A549 (cell line): ENCODE measurements around the gene CUEDC2.

Experiments
- BHLHE40 ChIP-seq: IDR thresholded peaks from 2 replicates; pipeline ENCODE4 v1.6.1; 2012; ENCODE audit warnings: low read depth, low read length, inconsistent platforms
- CHD4 ChIP-seq: fragments of 200-600 bp; sonication (generic); IDR thresholded peaks from 2 replicates; pipeline ENCODE4 v1.6.1; 2016; ENCODE audit warnings: antibody characterized with exemption, mild to moderate bottlenecking, borderline replicate concordance
- EHMT2 ChIP-seq: fragments of 200-600 bp; sonication (generic); IDR thresholded peaks from 2 replicates; pipeline ENCODE4 v1.6.1; 2016; ENCODE audit warnings: antibody characterized with exemption, low read depth, mild to moderate bottlenecking, moderate library complexity
- ESRRA ChIP-seq: fragments of 150-350 bp; IDR thresholded peaks from 2 replicates; pipeline ENCODE4 v1.6.1; 2014; ENCODE audit warnings: mild to moderate bottlenecking, low read length, borderline replicate concordance
- FOSB ChIP-seq: fragments of 250-450 bp; sonication (Bioruptor Pico); IDR thresholded peaks from 2 replicates; pipeline ENCODE4 v1.5.0; 2020; ENCODE audit warnings: mild to moderate bottlenecking, moderate library complexity
- HDAC2 ChIP-seq: fragments of 200-600 bp; sonication (generic); IDR thresholded peaks from 2 replicates; pipeline ENCODE4 v1.6.1; 2016
- HOXA7 ChIP-seq: fragments of 250-450 bp; sonication (Bioruptor Pico); IDR thresholded peaks from 2 replicates; pipeline ENCODE4 v1.5.0; 2020; ENCODE audit warnings: mild to moderate bottlenecking, moderate library complexity
- NR3C1 ChIP-seq: fragments of >200 bp; sonication (Bioruptor Twin); formaldehyde crosslinking; IDR thresholded peaks from 3 replicates; pipeline ENCODE4 v1.6.1; 2017
- POLR2A ChIP-seq: IDR thresholded peaks from 2 replicates; pipeline ENCODE4 v1.6.1; 2012; ENCODE audit warnings: mild to moderate bottlenecking, low read length
- RNF2 ChIP-seq: fragments of 200-600 bp; sonication (generic); IDR thresholded peaks from 2 replicates; pipeline ENCODE4 v1.6.1; 2016; ENCODE audit warnings: low read depth, mild to moderate bottlenecking, antibody characterized with exemption, moderate library complexity, borderline replicate concordance
- SREBF2 ChIP-seq: fragments of 450-650 bp; IDR thresholded peaks from 2 replicates; pipeline ENCODE4 v1.6.1; 2014; ENCODE audit warnings: mild to moderate bottlenecking, moderate library complexity
- ZFP36 ChIP-seq: fragments of 450-650 bp; IDR thresholded peaks from 2 replicates; pipeline ENCODE4 v1.6.1; 2014; ENCODE audit warnings: borderline replicate concordance; ENCODE audit not compliant: partially characterized antibody
- TF ChIP-seq, protein P1 (sequence below): fragments of >200 bp; sonication (Bioruptor Twin); formaldehyde crosslinking; IDR thresholded peaks from 3 replicates; pipeline ENCODE4 v1.5.1; 2016
- TF ChIP-seq, protein P2 (sequence below): fragments of 200-600 bp; sonication (generic); IDR thresholded peaks from 2 replicates; pipeline ENCODE4 v1.6.1; 2016; ENCODE audit warnings: antibody characterized with exemption, mild to moderate bottlenecking, moderate library complexity

DNA sequence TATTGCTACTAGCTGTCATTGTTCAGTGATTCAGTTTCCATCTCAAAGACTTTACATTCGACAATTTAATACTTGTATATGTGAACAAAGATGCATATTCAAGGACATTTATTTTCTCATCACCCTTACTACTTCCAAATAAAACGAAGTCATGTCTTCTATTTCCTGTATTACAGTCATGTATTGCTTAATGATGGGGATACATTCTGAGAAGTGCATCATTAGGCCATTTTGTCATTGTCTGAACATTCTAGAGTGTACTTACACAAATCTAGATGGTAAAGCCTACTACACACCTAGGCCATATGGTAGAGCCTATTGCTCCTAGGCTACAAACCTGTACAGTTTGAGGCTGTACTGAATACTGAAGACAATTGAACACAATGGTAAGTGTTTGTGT lies 12.5 kb upstream of the CUEDC2 start:
- TF ChIP-seq, protein P1, sequence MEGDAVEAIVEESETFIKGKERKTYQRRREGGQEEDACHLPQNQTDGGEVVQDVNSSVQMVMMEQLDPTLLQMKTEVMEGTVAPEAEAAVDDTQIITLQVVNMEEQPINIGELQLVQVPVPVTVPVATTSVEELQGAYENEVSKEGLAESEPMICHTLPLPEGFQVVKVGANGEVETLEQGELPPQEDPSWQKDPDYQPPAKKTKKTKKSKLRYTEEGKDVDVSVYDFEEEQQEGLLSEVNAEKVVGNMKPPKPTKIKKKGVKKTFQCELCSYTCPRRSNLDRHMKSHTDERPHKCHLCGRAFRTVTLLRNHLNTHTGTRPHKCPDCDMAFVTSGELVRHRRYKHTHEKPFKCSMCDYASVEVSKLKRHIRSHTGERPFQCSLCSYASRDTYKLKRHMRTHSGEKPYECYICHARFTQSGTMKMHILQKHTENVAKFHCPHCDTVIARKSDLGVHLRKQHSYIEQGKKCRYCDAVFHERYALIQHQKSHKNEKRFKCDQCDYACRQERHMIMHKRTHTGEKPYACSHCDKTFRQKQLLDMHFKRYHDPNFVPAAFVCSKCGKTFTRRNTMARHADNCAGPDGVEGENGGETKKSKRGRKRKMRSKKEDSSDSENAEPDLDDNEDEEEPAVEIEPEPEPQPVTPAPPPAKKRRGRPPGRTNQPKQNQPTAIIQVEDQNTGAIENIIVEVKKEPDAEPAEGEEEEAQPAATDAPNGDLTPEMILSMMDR, result no peak
- no peak for TF ChIP-seq HOXA7 (CRISPR knock-in tag)
- no peak for TF ChIP-seq SREBF2
- no peak for TF ChIP-seq ESRRA
- no peak for TF ChIP-seq FOSB (CRISPR knock-in tag)
- no peak for TF ChIP-seq EHMT2
- TF ChIP-seq, protein P2, sequence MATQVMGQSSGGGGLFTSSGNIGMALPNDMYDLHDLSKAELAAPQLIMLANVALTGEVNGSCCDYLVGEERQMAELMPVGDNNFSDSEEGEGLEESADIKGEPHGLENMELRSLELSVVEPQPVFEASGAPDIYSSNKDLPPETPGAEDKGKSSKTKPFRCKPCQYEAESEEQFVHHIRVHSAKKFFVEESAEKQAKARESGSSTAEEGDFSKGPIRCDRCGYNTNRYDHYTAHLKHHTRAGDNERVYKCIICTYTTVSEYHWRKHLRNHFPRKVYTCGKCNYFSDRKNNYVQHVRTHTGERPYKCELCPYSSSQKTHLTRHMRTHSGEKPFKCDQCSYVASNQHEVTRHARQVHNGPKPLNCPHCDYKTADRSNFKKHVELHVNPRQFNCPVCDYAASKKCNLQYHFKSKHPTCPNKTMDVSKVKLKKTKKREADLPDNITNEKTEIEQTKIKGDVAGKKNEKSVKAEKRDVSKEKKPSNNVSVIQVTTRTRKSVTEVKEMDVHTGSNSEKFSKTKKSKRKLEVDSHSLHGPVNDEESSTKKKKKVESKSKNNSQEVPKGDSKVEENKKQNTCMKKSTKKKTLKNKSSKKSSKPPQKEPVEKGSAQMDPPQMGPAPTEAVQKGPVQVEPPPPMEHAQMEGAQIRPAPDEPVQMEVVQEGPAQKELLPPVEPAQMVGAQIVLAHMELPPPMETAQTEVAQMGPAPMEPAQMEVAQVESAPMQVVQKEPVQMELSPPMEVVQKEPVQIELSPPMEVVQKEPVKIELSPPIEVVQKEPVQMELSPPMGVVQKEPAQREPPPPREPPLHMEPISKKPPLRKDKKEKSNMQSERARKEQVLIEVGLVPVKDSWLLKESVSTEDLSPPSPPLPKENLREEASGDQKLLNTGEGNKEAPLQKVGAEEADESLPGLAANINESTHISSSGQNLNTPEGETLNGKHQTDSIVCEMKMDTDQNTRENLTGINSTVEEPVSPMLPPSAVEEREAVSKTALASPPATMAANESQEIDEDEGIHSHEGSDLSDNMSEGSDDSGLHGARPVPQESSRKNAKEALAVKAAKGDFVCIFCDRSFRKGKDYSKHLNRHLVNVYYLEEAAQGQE, result no peak
- TF ChIP-seq NR3C1, result no peak
- no peak for TF ChIP-seq POLR2A
- TF ChIP-seq HDAC2, result no peak
- TF ChIP-seq BHLHE40, result no peak
- TF ChIP-seq CHD4, result no peak
- TF ChIP-seq RNF2, result no peak
- TF ChIP-seq ZFP36, result no peak
